Upper lobe of left lung (tissue), 4 donors: ENCODE results near the gene NIPBL.

Experiments
- CTCF ChIP-seq, 6 experiments: fragments of 450-650 bp in 4 of 6; fragments of 200-600 bp in 2 of 6; sonication (generic) in 2 of 6; IDR thresholded peaks; one replicate each; pipeline ENCODE4 v1.5.1; 2016 to 2019; ENCODE audit warnings: antibody characterized with exemption in 6 of 6
- EP300 ChIP-seq, 4 donors: sonication (generic); formaldehyde crosslinking; IDR thresholded peaks; one replicate each; pipeline ENCODE4 v1.5.1; 2017; ENCODE audit warnings: antibody characterized with exemption in 4 of 4, control low read depth in 2 of 4
- POLR2A ChIP-seq, 4 donors: fragments of 450-650 bp; IDR thresholded peaks; one replicate each; pipeline ENCODE4 v1.5.1; 2016 to 2017; ENCODE audit warnings: antibody characterized with exemption in 4 of 4, mild to moderate bottlenecking in 2 of 4
- POLR2AphosphoS5 ChIP-seq, 2 donors: sonication (generic); formaldehyde crosslinking; IDR thresholded peaks; one replicate each; pipeline ENCODE4 v1.5.1; 2017; ENCODE audit warnings: antibody characterized with exemption in 2 of 2

- no peak for TF ChIP-seq POLR2A (IDR thresholded peaks at IDR 0.05)
- no peak for TF ChIP-seq EP300 (IDR thresholded peaks at IDR 0.05)
- no peak for TF ChIP-seq CTCF (IDR thresholded peaks at IDR 0.05)
- TF ChIP-seq POLR2AphosphoS5 (IDR thresholded peaks at IDR 0.05), result no peak
Measured at GRCh38 chr5:37044120-37044519, 167.6 kb downstream of the NIPBL start.
